ENCODE results near the gene TMEM240. TPM values are rescaled to one million over a fixed set of nuclear protein-coding genes. Genes with fewer than 3 reads are reported as not detected.

The TMEM240 gene
- not detected in 2 replicates for total RNA-seq

DNA sequence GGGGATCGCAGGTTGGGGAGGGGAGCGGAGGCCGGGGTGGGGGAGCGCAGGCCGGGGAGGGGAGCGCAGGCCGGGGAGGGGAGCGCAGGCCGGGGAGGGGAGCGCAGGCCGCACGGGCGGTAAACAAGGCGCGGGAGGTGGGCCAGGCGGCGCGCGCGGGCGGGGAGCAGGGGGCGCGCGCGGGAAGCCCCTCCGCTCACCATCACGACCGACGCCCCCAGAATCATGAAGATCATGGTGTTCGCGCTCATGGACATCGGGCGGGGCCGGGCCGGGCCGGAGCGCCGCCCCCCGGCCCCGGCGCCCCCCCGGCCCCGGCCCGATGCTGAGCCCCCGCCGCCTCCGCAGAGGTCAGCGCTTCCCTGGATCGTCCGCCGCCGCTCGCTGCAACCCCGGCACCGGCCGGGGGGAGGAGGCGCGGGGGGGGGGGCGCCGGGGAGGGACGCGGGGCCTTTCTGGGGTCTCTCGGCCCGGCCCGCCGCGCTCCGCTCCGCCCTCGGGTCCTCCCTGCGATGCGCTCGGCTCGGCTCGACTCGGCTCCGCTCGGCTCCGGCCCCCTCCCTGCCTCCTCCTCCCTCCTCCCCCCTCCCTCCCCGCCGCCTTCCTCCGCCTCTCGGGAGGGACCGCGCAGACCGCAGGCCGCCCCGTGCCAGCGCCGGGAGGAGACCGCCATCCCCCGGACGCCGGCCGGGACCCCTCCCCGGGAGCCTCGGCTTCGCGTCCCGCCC, at the start of gene TMEM240:
Gene TMEM240, minus strand, starts transcription at position 535 of the 728 bp plus-strand sequence. Its CDS starts 278 bp downstream, at position 257.

DNA sequence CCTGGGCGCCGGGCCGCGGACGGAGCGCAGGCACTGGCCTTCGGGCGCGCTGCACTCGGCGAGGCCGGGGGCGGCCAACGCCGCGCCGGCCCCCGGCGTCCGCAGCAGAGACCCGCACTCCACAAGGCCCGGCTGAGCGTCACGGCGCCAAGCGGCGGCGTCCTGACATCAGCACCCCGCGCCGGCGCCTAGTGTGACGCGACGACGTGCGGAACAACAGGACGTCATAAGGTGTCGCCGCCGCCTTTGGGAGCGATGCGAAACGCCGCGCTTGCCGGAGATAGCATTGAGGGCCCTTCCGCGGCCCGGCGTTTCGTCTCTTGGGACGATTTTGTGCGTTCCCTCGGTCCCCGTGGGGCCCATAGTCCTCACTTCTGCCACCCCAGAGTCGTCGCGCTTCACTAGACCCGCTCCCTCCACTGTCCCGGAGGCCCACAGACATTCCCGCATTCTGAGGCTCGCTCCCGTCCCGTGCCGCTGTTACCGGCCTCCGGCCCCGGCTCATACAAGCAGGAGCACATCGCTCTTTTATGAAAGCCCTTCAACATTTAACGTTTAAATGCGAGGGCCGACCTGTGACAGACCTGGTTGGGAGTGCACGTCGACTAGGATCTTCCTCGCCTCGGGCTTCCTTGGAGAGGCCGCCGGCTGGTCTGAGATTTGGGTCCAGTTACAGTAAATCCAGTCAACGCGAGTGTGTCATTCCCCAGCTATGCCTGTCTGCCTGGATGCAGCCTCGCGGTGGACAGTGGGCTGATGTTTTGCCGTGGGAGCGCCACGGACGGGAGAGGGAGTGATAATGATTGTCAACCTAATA, 34.5 kb upstream of the TMEM240 start, which contains the start of gene SSU72:
Gene SSU72, minus strand, starts transcription at position 143 of the 817 bp plus-strand sequence. CDS start 306 bp downstream, outside the sequence.

DNA sequence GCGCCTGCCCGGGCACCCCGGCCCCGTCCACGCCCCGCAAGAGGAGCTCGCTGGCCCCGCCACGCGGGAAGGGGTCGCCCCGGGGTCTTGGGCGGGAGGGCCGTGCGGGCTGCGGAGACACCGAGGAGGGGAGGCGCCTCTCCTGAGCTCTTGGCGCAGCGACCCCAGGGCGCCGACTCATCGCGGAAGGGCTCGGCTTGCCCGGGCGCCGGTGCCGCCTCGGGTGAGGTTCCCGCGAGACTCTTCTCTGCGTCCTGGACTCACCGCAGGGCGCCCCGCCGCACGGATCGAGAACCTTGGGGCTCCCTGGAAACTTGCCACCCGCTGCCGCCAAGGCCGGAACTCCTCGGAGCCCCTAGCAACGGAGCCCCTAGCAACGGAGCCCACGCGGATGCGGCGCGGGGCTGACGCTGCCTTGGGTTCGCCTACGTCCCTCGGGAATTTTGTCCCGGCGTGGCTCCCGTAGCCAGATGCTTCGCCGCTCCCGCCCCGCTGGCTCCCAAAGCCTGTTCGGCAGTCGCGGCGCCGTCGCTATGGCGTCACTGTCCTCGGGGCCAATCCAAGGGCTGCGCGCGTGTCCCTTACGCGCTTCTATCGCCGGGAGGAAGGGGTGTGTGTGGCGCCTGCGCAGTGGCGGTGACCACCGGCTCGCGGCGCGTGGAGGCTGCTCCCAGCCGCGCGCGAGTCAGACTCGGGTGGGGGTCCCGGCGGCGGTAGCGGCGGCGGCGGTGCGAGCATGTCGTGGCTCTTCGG, 28.7 kb downstream of the TMEM240 start, which contains the start of gene ATAD3A:
Gene ATAD3A, plus strand, starts transcription at position 630 of the 753 bp plus-strand sequence. Its CDS starts 107 bp downstream, at position 737.

Other genes starting within 250 kb of the TMEM240 start
- 17.6 and 25.7 TPM in 2 replicates for gene ACAP3, start 232.7 kb downstream of the TMEM240 start, total RNA-seq
- gene PUSL1, start 232.0 kb downstream of the TMEM240 start, total RNA-seq: 41.2 and 61.1 TPM in 2 replicates
- gene INTS11, start 216.0 kb downstream of the TMEM240 start, total RNA-seq: 78.0 and 80.0 TPM in 2 replicates
- 29.1 and 32.2 TPM in 2 replicates for gene CPTP, start 215.8 kb downstream of the TMEM240 start, total RNA-seq
- gene TAS1R3, start 209.3 kb downstream of the TMEM240 start, total RNA-seq: under 0.01 TPM in 1 of 2 replicates, not detected in the other
- 109 and 156 TPM in 2 replicates for gene DVL1, start 191.2 kb downstream of the TMEM240 start, total RNA-seq
- 0.39 and 2.0 TPM in 2 replicates for gene MXRA8, start 182.1 kb downstream of the TMEM240 start, total RNA-seq
- 170 and 228 TPM in 2 replicates for gene AURKAIP1, start 165.4 kb downstream of the TMEM240 start, total RNA-seq
- 39.0 and 54.7 TPM in 2 replicates for gene CCNL2, start 141.3 kb downstream of the TMEM240 start, total RNA-seq
- 106 and 211 TPM in 2 replicates for gene MRPL20, start 133.3 kb downstream of the TMEM240 start, total RNA-seq
- 4.9 and 5.8 TPM in 2 replicates for gene ANKRD65, start 119.3 kb downstream of the TMEM240 start, total RNA-seq
- 7.6 and 12.5 TPM in 2 replicates for gene VWA1, start 104.9 kb downstream of the TMEM240 start, total RNA-seq
- not detected in 2 replicates for gene ATAD3C, start 90.9 kb downstream of the TMEM240 start, total RNA-seq
- 15.9 and 49.1 TPM in 2 replicates for gene ATAD3B, start 68.9 kb downstream of the TMEM240 start, total RNA-seq
- gene ATAD3A, start 28.5 kb downstream of the TMEM240 start, total RNA-seq: 40.2 and 78.4 TPM in 2 replicates
- 130 and 156 TPM in 2 replicates for gene SSU72, start 34.2 kb upstream of the TMEM240 start, total RNA-seq
- gene FNDC10, start 59.5 kb upstream of the TMEM240 start, total RNA-seq: 3.5 and 4.7 TPM in 2 replicates
- gene MIB2, start 74.9 kb upstream of the TMEM240 start, total RNA-seq: 24.0 and 45.4 TPM in 2 replicates
- 0.08 and 3.7 TPM in 2 replicates for gene MMP23B, start 91.5 kb upstream of the TMEM240 start, total RNA-seq
- gene CDK11B, start 118.4 kb upstream of the TMEM240 start, total RNA-seq: 9.0 and 14.0 TPM in 2 replicates
- 8.0 and 12.4 TPM in 2 replicates for gene SLC35E2B, start 152.2 kb upstream of the TMEM240 start, total RNA-seq
- gene CDK11A, start 183.7 kb upstream of the TMEM240 start, total RNA-seq: 7.2 and 10.3 TPM in 2 replicates
- gene NADK, start 237.8 kb upstream of the TMEM240 start, total RNA-seq: 30.9 and 48.6 TPM in 2 replicates

All from hair follicular keratinocyte (primary cell).